Measurements from ENCODE around the gene CUL9.

DNA sequence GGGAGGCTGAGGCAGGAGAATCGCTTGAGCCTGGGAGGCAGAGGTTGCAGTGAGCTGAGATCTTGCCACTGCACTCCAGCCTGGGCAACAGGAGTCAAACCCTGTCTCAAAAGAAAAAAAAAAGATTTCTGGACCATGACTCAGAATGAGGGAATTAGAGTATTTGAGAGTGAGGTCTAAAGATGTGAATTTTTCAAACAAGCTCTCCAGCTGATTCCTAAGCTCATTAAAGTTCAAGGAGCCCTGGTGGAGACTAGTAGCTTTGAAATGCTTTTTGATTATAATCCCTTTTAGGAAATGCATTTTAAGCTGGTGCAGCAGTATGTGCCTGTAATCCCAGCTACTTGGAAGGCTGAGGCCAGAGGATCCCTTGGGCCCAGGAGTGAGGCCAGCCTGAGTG, 32.7 kb upstream of the CUL9 start:
- TF ChIP-seq, protein P1, sequence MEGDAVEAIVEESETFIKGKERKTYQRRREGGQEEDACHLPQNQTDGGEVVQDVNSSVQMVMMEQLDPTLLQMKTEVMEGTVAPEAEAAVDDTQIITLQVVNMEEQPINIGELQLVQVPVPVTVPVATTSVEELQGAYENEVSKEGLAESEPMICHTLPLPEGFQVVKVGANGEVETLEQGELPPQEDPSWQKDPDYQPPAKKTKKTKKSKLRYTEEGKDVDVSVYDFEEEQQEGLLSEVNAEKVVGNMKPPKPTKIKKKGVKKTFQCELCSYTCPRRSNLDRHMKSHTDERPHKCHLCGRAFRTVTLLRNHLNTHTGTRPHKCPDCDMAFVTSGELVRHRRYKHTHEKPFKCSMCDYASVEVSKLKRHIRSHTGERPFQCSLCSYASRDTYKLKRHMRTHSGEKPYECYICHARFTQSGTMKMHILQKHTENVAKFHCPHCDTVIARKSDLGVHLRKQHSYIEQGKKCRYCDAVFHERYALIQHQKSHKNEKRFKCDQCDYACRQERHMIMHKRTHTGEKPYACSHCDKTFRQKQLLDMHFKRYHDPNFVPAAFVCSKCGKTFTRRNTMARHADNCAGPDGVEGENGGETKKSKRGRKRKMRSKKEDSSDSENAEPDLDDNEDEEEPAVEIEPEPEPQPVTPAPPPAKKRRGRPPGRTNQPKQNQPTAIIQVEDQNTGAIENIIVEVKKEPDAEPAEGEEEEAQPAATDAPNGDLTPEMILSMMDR (IDR thresholded peaks at IDR 0.05): no peak
- no peak for TF ChIP-seq POLR2A (IDR thresholded peaks at IDR 0.05)

Measured in esophagus squamous epithelium (tissue), 4 donors.